Gastroesophageal sphincter (tissue), 4 donors: ENCODE data around the gene THAP4. TPM values are rescaled to one million over a fixed set of nuclear protein-coding genes. Genes with fewer than 3 reads are reported as not detected.

ENCODE experiments used
- ATAC-seq: fragments of 150-250 bp; one replicate; pipeline ENCODE4 v1.9.1; 2016; ENCODE audit warnings: mild to moderate bottlenecking, moderate library complexity
- H3K27ac ChIP-seq, 4 donors: fragments of 200-600 bp; sonication (generic) in 3 of 4; 1 replicate in 3 of 4; 2 replicates in 1 of 4; pipeline ENCODE4 v1.5.1; 2016 to 2019
- H3K27me3 ChIP-seq: fragments of 200-600 bp; sonication (generic); one replicate; pipeline ENCODE4 v1.5.1; 2019
- H3K36me3 ChIP-seq, 2 donors: fragments of 200-600 bp; sonication (generic); one replicate each; pipeline ENCODE4 v1.5.1; 2019; ENCODE audit warnings: control low read depth in 1 of 2
- H3K4me1 ChIP-seq, 3 donors: fragments of 200-600 bp; sonication (generic); 1 replicate in 2 of 3; 2 replicates in 1 of 3; pipeline ENCODE4 v1.5.1; 2016 to 2019; ENCODE audit warnings: control low read depth in 2 of 3
- H3K4me3 ChIP-seq, 2 donors: fragments of 200-600 bp; sonication (generic); one replicate each; pipeline ENCODE4 v1.5.1; 2019; ENCODE audit warnings: mild to moderate bottlenecking in 1 of 2, moderate library complexity in 1 of 2
- H3K9me3 ChIP-seq, 3 donors: fragments of 200-600 bp; sonication (generic); one replicate each; pipeline ENCODE4 v1.5.1; 2017 to 2019; ENCODE audit warnings: control low read depth in 2 of 3
- CTCF ChIP-seq, 4 experiments: fragments of 200-600 bp in 2 of 4; fragments of 450-650 bp in 2 of 4; sonication (generic) in 1 of 4; IDR thresholded peaks; one replicate each; pipeline ENCODE4 v1.5.1; 2017 to 2019; ENCODE audit warnings: antibody characterized with exemption in 4 of 4, mild to moderate bottlenecking in 2 of 4, moderate library complexity in 2 of 4
- EP300 ChIP-seq: sonication (generic); formaldehyde crosslinking; IDR thresholded peaks from one replicate; pipeline ENCODE4 v1.6.1; 2017; ENCODE audit warnings: antibody characterized with exemption, mild to moderate bottlenecking
- POLR2A ChIP-seq, 2 donors: fragments of 450-650 bp; IDR thresholded peaks; one replicate each; pipeline ENCODE4 v1.6.1; 2017; ENCODE audit warnings: antibody characterized with exemption in 2 of 2, mild to moderate bottlenecking in 2 of 2, moderate library complexity in 1 of 2
- POLR2AphosphoS5 ChIP-seq: sonication (generic); formaldehyde crosslinking; IDR thresholded peaks from one replicate; pipeline ENCODE4 v1.6.1; 2017; ENCODE audit warnings: antibody characterized with exemption
- WGBS, 2 donors: methylation state at CpG; one replicate each; pipeline ENCODE4 v1.1.5; 2018; ENCODE audit warnings: low coverage in 1 of 2; 5-methylcytosine and 5-hydroxymethylcytosine counted together
- total RNA-seq, 4 donors: library from RNA; depleted of rRNA; stranded (reverse); fragments of >200 nt; gene quantifications; one replicate each; pipeline ENCODE4 v1.1.0, GENCODE V29; 2016

The THAP4 gene
- total RNA-seq, 4 donors from 2014 or later: 36.0 to 68.4 (median 43.0) TPM

GRCh38 chr2:241563981-241564595 is 72.9 kb downstream of the THAP4 start:
- peaks cover 0 to 100% (median 44%) of the 10 kb centered on the region in 3 donors for H3K4me1 ChIP-seq
- H3K4me3 ChIP-seq: no peak overlapping the region
- no CpG with 5 or more reads among the region's 23 CpGs for WGBS, 2 donors
- peak; percentile 9 for ATAC-seq
- no peak for TF ChIP-seq EP300
- TF ChIP-seq POLR2A (IDR thresholded peaks at IDR 0.05): no peak
- no peak for TF ChIP-seq CTCF (IDR thresholded peaks at IDR 0.05)
- no peak for TF ChIP-seq POLR2AphosphoS5
- peaks cover 6% of the 10 kb centered on the region for H3K27me3 ChIP-seq
- H3K27ac ChIP-seq: peak overlapping the region in 2 of 4 donors; percentile 42 to 44
- H3K36me3 ChIP-seq: peaks cover 0 to 16% of the 10 kb centered on the region in 2 donors
- H3K9me3 ChIP-seq: no peaks in the 10 kb centered on the region

- Histone ChIP-seq H3K27me3 (peaks cover 7% of the 10 kb centered on the region), H3K9me3 (no peaks in the 10 kb centered on the region), H3K4me1 (peaks cover 0 to 100% (median 44%) of the 10 kb centered on the region in 3 donors), H3K4me3 (no peak overlapping the region), H3K27ac (peak overlapping the region in 2 of 4 donors; percentile 42 to 44), H3K36me3 (peaks cover 0 to 16% of the 10 kb centered on the region in 2 donors)
- ATAC-seq: no peak
- 67% methylated on average over 4 of the region's 10 CpGs; no CpG with 5 or more reads in 1 of the 2 donors for WGBS, 2 donors
- TF ChIP-seq EP300: no peak
- TF ChIP-seq CTCF (IDR thresholded peaks at IDR 0.05): no peak
- TF ChIP-seq POLR2A (IDR thresholded peaks at IDR 0.05): no peak
- TF ChIP-seq POLR2AphosphoS5: no peak
Observed at GRCh38 chr2:241563571-241563980, 73.4 kb downstream of the THAP4 start.

GRCh38 chr2:241563031-241563507 is 73.9 kb downstream of the THAP4 start:
- H3K9me3 ChIP-seq: no peaks in the 10 kb centered on the region
- H3K4me1 ChIP-seq: peaks cover 0 to 100% (median 44%) of the 10 kb centered on the region in 3 donors
- peaks cover 0 to 16% of the 10 kb centered on the region in 2 donors for H3K36me3 ChIP-seq
- ATAC-seq: no peak
- peak overlapping the region in 2 of 4 donors; percentile 42 to 44 for H3K27ac ChIP-seq
- TF ChIP-seq POLR2A (IDR thresholded peaks at IDR 0.05) (no peak), CTCF (IDR thresholded peaks at IDR 0.05) (no peak), POLR2AphosphoS5 (no peak), EP300 (no peak)
- H3K27me3 ChIP-seq: peaks cover 7% of the 10 kb centered on the region
- no peak overlapping the region for H3K4me3 ChIP-seq
- WGBS, 2 donors: 88% methylated on average over 4 of the region's 13 CpGs; no CpG with 5 or more reads in 1 of the 2 donors

GRCh38 chr2:241562269-241562891 is 74.6 kb downstream of the THAP4 start:
- peaks cover 7% of the 10 kb centered on the region for H3K27me3 ChIP-seq
- H3K4me1 ChIP-seq: peaks cover 0 to 95% (median 44%) of the 10 kb centered on the region in 3 donors
- ATAC-seq: no peak
- peaks cover 0 to 16% of the 10 kb centered on the region in 2 donors for H3K36me3 ChIP-seq
- H3K27ac ChIP-seq: peak overlapping the region in 1 of 4 donors; percentile 14
- H3K4me3 ChIP-seq: peak overlapping the region in 1 of 2 donors; percentile 20
- no peak for TF ChIP-seq POLR2A (IDR thresholded peaks at IDR 0.05)
- TF ChIP-seq CTCF (IDR thresholded peaks at IDR 0.05): no peak
- no peak for TF ChIP-seq POLR2AphosphoS5
- TF ChIP-seq EP300: no peak
- H3K9me3 ChIP-seq: no peaks in the 10 kb centered on the region
- WGBS, 2 donors: no CpG with 5 or more reads among the region's 23 CpGs
